PC-9 (cell line): Measurements from ENCODE around the gene SMIM20.

Experiments
- EZH2 ChIP-seq: fragments of 200-600 bp; sonication (generic); IDR thresholded peaks from 2 replicates; pipeline ENCODE4 v1.8.0; 2017; ENCODE audit warnings: antibody characterized with exemption, low read depth
- TF ChIP-seq, protein P1 (sequence below): fragments of 200-600 bp; sonication (generic); conservative IDR thresholded peaks from 2 replicates; pipeline ENCODE4 v1.6.1; 2017; ENCODE audit warnings: mixed run types, antibody characterized with exemption, mild to moderate bottlenecking, moderate library complexity

- TF ChIP-seq EZH2: no peak
- TF ChIP-seq, protein P1, sequence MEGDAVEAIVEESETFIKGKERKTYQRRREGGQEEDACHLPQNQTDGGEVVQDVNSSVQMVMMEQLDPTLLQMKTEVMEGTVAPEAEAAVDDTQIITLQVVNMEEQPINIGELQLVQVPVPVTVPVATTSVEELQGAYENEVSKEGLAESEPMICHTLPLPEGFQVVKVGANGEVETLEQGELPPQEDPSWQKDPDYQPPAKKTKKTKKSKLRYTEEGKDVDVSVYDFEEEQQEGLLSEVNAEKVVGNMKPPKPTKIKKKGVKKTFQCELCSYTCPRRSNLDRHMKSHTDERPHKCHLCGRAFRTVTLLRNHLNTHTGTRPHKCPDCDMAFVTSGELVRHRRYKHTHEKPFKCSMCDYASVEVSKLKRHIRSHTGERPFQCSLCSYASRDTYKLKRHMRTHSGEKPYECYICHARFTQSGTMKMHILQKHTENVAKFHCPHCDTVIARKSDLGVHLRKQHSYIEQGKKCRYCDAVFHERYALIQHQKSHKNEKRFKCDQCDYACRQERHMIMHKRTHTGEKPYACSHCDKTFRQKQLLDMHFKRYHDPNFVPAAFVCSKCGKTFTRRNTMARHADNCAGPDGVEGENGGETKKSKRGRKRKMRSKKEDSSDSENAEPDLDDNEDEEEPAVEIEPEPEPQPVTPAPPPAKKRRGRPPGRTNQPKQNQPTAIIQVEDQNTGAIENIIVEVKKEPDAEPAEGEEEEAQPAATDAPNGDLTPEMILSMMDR: peak; percentile 54
These were observed 11.6 kb downstream of the SMIM20 start for GRCh38 chr4:25925486-25926201.
